ENCODE measurements around the gene GLG1. TPM values are rescaled to one million over a fixed set of nuclear protein-coding genes. Genes with fewer than 3 reads are reported as not detected.

The GLG1 gene
- total and polyA plus RNA-seq, 4 donors: 107 to 149 (median 121) TPM

GRCh38 chr16:74497761-74498160 is 109.2 kb downstream of the GLG1 start:
- no peak overlapping the region for H3K27ac ChIP-seq (ENCODE audit: low read depth, low read length)
- peaks cover 11% of the 10 kb centered on the region for H3K36me3 ChIP-seq (ENCODE audit: control insufficient read depth, insufficient read depth, low read length)
- peak in 1 of 6 donors; percentile 10 for DNase-seq (ENCODE audit: low read depth in 4 of 6, low spot score in 6 of 6)
- no peaks in the 10 kb centered on the region for H3K4me1 ChIP-seq (ENCODE audit: control insufficient read depth, insufficient read depth, low read length)
- no peak overlapping the region for H3K4me3 ChIP-seq (ENCODE audit: low read depth, low read length)
- no peaks in the 10 kb centered on the region for H3K9me3 ChIP-seq (ENCODE audit: control insufficient read depth, insufficient read depth, low read length)
- no peaks in the 10 kb centered on the region for H3K27me3 ChIP-seq (ENCODE audit: control insufficient read depth, insufficient read depth, low read length)
- WGBS (ENCODE audit: insufficient coverage): 100% methylated on average over 1 of the region's 3 CpGs

GRCh38 chr16:74496054-74496453 is 110.9 kb downstream of the GLG1 start:
- Histone ChIP-seq H3K36me3 (ENCODE audit: control insufficient read depth, insufficient read depth, low read length) (peaks cover 23% of the 10 kb centered on the region), H3K27ac (ENCODE audit: low read depth, low read length) (no peak overlapping the region), H3K27me3 (ENCODE audit: control insufficient read depth, insufficient read depth, low read length) (no peaks in the 10 kb centered on the region), H3K4me1 (ENCODE audit: control insufficient read depth, insufficient read depth, low read length) (no peaks in the 10 kb centered on the region), H3K9me3 (ENCODE audit: control insufficient read depth, insufficient read depth, low read length) (no peaks in the 10 kb centered on the region), H3K4me3 (ENCODE audit: low read depth, low read length) (no peak overlapping the region)
- 86% methylated on average over 1 of the region's 3 CpGs for WGBS (ENCODE audit: insufficient coverage)
- no peak for DNase-seq (ENCODE audit: low read depth in 4 of 6, low spot score in 6 of 6)

- no peaks in the 10 kb centered on the region for H3K9me3 ChIP-seq (ENCODE audit: control insufficient read depth, insufficient read depth, low read length)
- WGBS (ENCODE audit: insufficient coverage): 92% methylated on average over 7 of the region's 10 CpGs
- no peak for DNase-seq (ENCODE audit: low read depth in 4 of 6, low spot score in 6 of 6)
- H3K27me3 ChIP-seq (ENCODE audit: control insufficient read depth, insufficient read depth, low read length): no peaks in the 10 kb centered on the region
- H3K27ac ChIP-seq (ENCODE audit: low read depth, low read length): no peak overlapping the region
- H3K4me1 ChIP-seq (ENCODE audit: control insufficient read depth, insufficient read depth, low read length): no peaks in the 10 kb centered on the region
- H3K4me3 ChIP-seq (ENCODE audit: low read depth, low read length): no peak overlapping the region
- H3K36me3 ChIP-seq (ENCODE audit: control insufficient read depth, insufficient read depth, low read length): peaks cover 26% of the 10 kb centered on the region
These were observed 113.9 kb downstream of the GLG1 start for GRCh38 chr16:74492976-74493375.

- Histone ChIP-seq H3K27ac (ENCODE audit: low read depth, low read length) (no peak overlapping the region), H3K4me1 (ENCODE audit: control insufficient read depth, insufficient read depth, low read length) (no peaks in the 10 kb centered on the region), H3K4me3 (ENCODE audit: low read depth, low read length) (no peak overlapping the region), H3K9me3 (ENCODE audit: control insufficient read depth, insufficient read depth, low read length) (no peaks in the 10 kb centered on the region), H3K36me3 (ENCODE audit: control insufficient read depth, insufficient read depth, low read length) (peaks cover 30% of the 10 kb centered on the region), H3K27me3 (ENCODE audit: control insufficient read depth, insufficient read depth, low read length) (no peaks in the 10 kb centered on the region)
- whole genome bisulfite sequencing (ENCODE audit: insufficient coverage): 53% methylated on average over 3 of the region's 9 CpGs
- peak in 1 of 6 donors; percentile 90 for DNase-seq (ENCODE audit: low read depth in 4 of 6, low spot score in 6 of 6)
These were observed 119.0 kb downstream of the GLG1 start for GRCh38 chr16:74487634-74488495.

GRCh38 chr16:74485916-74486315 is 121.0 kb downstream of the GLG1 start:
- Histone ChIP-seq H3K27ac (ENCODE audit: low read depth, low read length) (no peak overlapping the region), H3K4me1 (ENCODE audit: control insufficient read depth, insufficient read depth, low read length) (no peaks in the 10 kb centered on the region), H3K9me3 (ENCODE audit: control insufficient read depth, insufficient read depth, low read length) (no peaks in the 10 kb centered on the region), H3K27me3 (ENCODE audit: control insufficient read depth, insufficient read depth, low read length) (no peaks in the 10 kb centered on the region), H3K36me3 (ENCODE audit: control insufficient read depth, insufficient read depth, low read length) (peaks cover 25% of the 10 kb centered on the region), H3K4me3 (ENCODE audit: low read depth, low read length) (no peak overlapping the region)
- no CpG with 5 or more reads among the region's 1 CpG for WGBS (ENCODE audit: insufficient coverage)
- no peak for DNase-seq (ENCODE audit: low read depth in 4 of 6, low spot score in 6 of 6)

- Histone ChIP-seq H3K27ac (ENCODE audit: low read depth, low read length) (no peak overlapping the region), H3K36me3 (ENCODE audit: control insufficient read depth, insufficient read depth, low read length) (peaks cover 45% of the 10 kb centered on the region), H3K27me3 (ENCODE audit: control insufficient read depth, insufficient read depth, low read length) (no peaks in the 10 kb centered on the region), H3K4me3 (ENCODE audit: low read depth, low read length) (no peak overlapping the region), H3K4me1 (ENCODE audit: control insufficient read depth, insufficient read depth, low read length) (no peaks in the 10 kb centered on the region), H3K9me3 (ENCODE audit: control insufficient read depth, insufficient read depth, low read length) (no peaks in the 10 kb centered on the region)
- 90% methylated on average over 3 of the region's 12 CpGs for WGBS (ENCODE audit: insufficient coverage)
- peak in 1 of 6 donors; percentile 26 for DNase-seq (ENCODE audit: low read depth in 4 of 6, low spot score in 6 of 6)
These were observed 126.5 kb downstream of the GLG1 start for GRCh38 chr16:74480150-74481029.

- H3K9me3 ChIP-seq (ENCODE audit: control insufficient read depth, insufficient read depth, low read length): no peaks in the 10 kb centered on the region
- H3K4me1 ChIP-seq (ENCODE audit: control insufficient read depth, insufficient read depth, low read length): no peaks in the 10 kb centered on the region
- WGBS (ENCODE audit: insufficient coverage): 100% methylated on average over 1 of the region's 4 CpGs
- no peaks in the 10 kb centered on the region for H3K27me3 ChIP-seq (ENCODE audit: control insufficient read depth, insufficient read depth, low read length)
- H3K36me3 ChIP-seq (ENCODE audit: control insufficient read depth, insufficient read depth, low read length): peaks cover 41% of the 10 kb centered on the region
- H3K27ac ChIP-seq (ENCODE audit: low read depth, low read length): no peak overlapping the region
- DNase-seq (ENCODE audit: low read depth in 4 of 6, low spot score in 6 of 6): no peak
- no peak overlapping the region for H3K4me3 ChIP-seq (ENCODE audit: low read depth, low read length)
These were observed 129.7 kb downstream of the GLG1 start for GRCh38 chr16:74477226-74477625.

GRCh38 chr16:74474416-74474815 is 132.5 kb downstream of the GLG1 start:
- no CpG with 5 or more reads among the region's 1 CpG for WGBS (ENCODE audit: insufficient coverage)
- Histone ChIP-seq H3K27ac (ENCODE audit: low read depth, low read length) (no peak overlapping the region), H3K4me1 (ENCODE audit: control insufficient read depth, insufficient read depth, low read length) (no peaks in the 10 kb centered on the region), H3K36me3 (ENCODE audit: control insufficient read depth, insufficient read depth, low read length) (peaks cover 46% of the 10 kb centered on the region), H3K4me3 (ENCODE audit: low read depth, low read length) (no peak overlapping the region), H3K9me3 (ENCODE audit: control insufficient read depth, insufficient read depth, low read length) (no peaks in the 10 kb centered on the region), H3K27me3 (ENCODE audit: control insufficient read depth, insufficient read depth, low read length) (no peaks in the 10 kb centered on the region)
- no peak for DNase-seq (ENCODE audit: low read depth in 4 of 6, low spot score in 6 of 6)

GRCh38 chr16:74472540-74472939 is 134.4 kb downstream of the GLG1 start:
- Histone ChIP-seq H3K36me3 (ENCODE audit: control insufficient read depth, insufficient read depth, low read length) (peaks cover 61% of the 10 kb centered on the region), H3K4me1 (ENCODE audit: control insufficient read depth, insufficient read depth, low read length) (no peaks in the 10 kb centered on the region), H3K27me3 (ENCODE audit: control insufficient read depth, insufficient read depth, low read length) (no peaks in the 10 kb centered on the region), H3K4me3 (ENCODE audit: low read depth, low read length) (no peak overlapping the region), H3K27ac (ENCODE audit: low read depth, low read length) (no peak overlapping the region), H3K9me3 (ENCODE audit: control insufficient read depth, insufficient read depth, low read length) (no peaks in the 10 kb centered on the region)
- WGBS (ENCODE audit: insufficient coverage): no CpG with 5 or more reads among the region's 3 CpGs
- no peak for DNase-seq (ENCODE audit: low read depth in 4 of 6, low spot score in 6 of 6)

Measured in spinal cord (tissue), 10 donors.